GM12878 (cell line): Measurements from ENCODE around the gene ALOXE3. TPM values are rescaled to one million over a fixed set of nuclear protein-coding genes. Genes with fewer than 3 reads are reported as not detected.

Source experiments
- ATAC-seq: fragments of 200-7000 bp; cut with Tn5 transposase; 3 replicates; pipeline ENCODE4 v1.9.1; 2020; ENCODE audit warnings: mild to moderate bottlenecking, moderate library complexity
- BruUV-seq: library from RNA; stranded (reverse); fragments of 400-500 nt; replicated peaks from 2 replicates; lab custom pipeline; 2021; lab: Mats Ljungman, UMichigan
- CTCF ChIA-PET: fragments of 300-600 bp; sonication (Branson Sonifier 250); formaldehyde crosslinking; extraction: SDS; loops from one replicate; lab custom pipeline; 2021; ENCODE audit warnings: inconsistent platforms; lab: Yijun Ruan, JAX
- POLR2A ChIA-PET: fragments of 350-600 bp; formaldehyde crosslinking; extraction: SDS; loops from one replicate; lab custom pipeline; 2021; ENCODE audit warnings: inconsistent platforms; lab: Charles Lee
- RAD21 ChIA-PET: fragments of 300-600 bp; sonication (Branson Sonifier 250); formaldehyde crosslinking; loops from one replicate; lab custom pipeline; 2023; ENCODE audit warnings: antibody characterized with exemption; ENCODE audit not compliant: unreplicated experiment; lab: Charles Lee
- SMC1A ChIA-PET: fragments of 300-600 bp; sonication (Branson Sonifier 250); formaldehyde crosslinking; loops from one replicate; lab custom pipeline; 2023; ENCODE audit not compliant: unreplicated experiment, uncharacterized antibody; lab: Charles Lee
- DNase-seq: peaks from one replicate; pipeline ENCODE4 v3.0.0-alpha.2; 2011; ENCODE audit warnings: low read depth, low spot score
- FAIRE-seq: peaks from 3 replicates; lab custom pipeline; 2011; peaks lifted over from hg19 to GRCh38; lab: Jason Lieb, UNC
- H2AFZ ChIP-seq: 2 replicates; pipeline ENCODE4 v1.6.0; 2011; ENCODE audit warnings: low read depth, low read length, control low read depth; ENCODE audit not compliant: control insufficient read depth
- H3K27ac ChIP-seq: 2 replicates; pipeline ENCODE4 v1.5.1; 2011; ENCODE audit warnings: control low read depth; ENCODE audit not compliant: control insufficient read depth, insufficient read depth
- H3K27me3 ChIP-seq, 2 experiments: replicated peaks in 1 of 2; 2 replicates each; pipeline versions ENCODE4 v1.6.0 to v1.6.1; 2011; ENCODE audit warnings: low read length in 1 of 2; ENCODE audit not compliant: control insufficient read depth in 2 of 2, insufficient read depth in 2 of 2
- H3K36me3 ChIP-seq, 2 experiments: 2 replicates each; pipeline ENCODE4 v1.5.1; 2011; ENCODE audit warnings: low read length in 1 of 2; ENCODE audit not compliant: control insufficient read depth in 2 of 2, insufficient read depth in 2 of 2
- H3K4me1 ChIP-seq: 2 replicates; pipeline ENCODE4 v1.6.1; 2011; ENCODE audit warnings: mild to moderate bottlenecking, low read length, moderate library complexity, mixed read lengths; ENCODE audit not compliant: control insufficient read depth, insufficient read depth
- H3K4me2 ChIP-seq: 2 replicates; pipeline ENCODE4 v1.6.0; 2011; ENCODE audit warnings: control low read depth; ENCODE audit not compliant: control insufficient read depth, insufficient read depth
- H3K4me3 ChIP-seq: fragments of 200-600 bp; sonication (generic); 2 replicates; pipeline ENCODE4 v1.5.1; 2016
- H3K79me2 ChIP-seq: 2 replicates; pipeline ENCODE4 v1.6.0; 2011; ENCODE audit warnings: low read length; ENCODE audit not compliant: control insufficient read depth, insufficient read depth
- H3K9ac ChIP-seq: 2 replicates; pipeline ENCODE4 v1.8.0; 2011; ENCODE audit warnings: low read length, control low read depth, mixed read lengths; ENCODE audit not compliant: control insufficient read depth, insufficient read depth
- H3K9me3 ChIP-seq: replicated peaks from 3 replicates; pipeline ENCODE4 v1.5.1; 2011; ENCODE audit warnings: mild to moderate bottlenecking, low read length; ENCODE audit not compliant: control insufficient read depth, insufficient read depth
- H4K20me1 ChIP-seq: 2 replicates; pipeline ENCODE4 v1.6.0; 2011; ENCODE audit not compliant: control insufficient read depth, insufficient read depth
- CHD4 ChIP-seq: fragments of 200-600 bp; sonication (generic); IDR thresholded peaks from 2 replicates; pipeline ENCODE4 v1.6.1; 2016; ENCODE audit warnings: mild to moderate bottlenecking
- EP300 ChIP-seq, 2 experiments: fragments of 150-350 bp in 1 of 2; IDR thresholded peaks; 2 replicates each; pipeline ENCODE4 v1.6.1; 2011 to 2012; ENCODE audit warnings: low read depth in 2 of 2, low read length in 2 of 2, borderline replicate concordance in 1 of 2, improper control_type of control experiment in 1 of 2, inconsistent platforms in 1 of 2; ENCODE audit not compliant: control insufficient read depth in 1 of 2
- IKZF2 ChIP-seq, 2 experiments: fragments of 450-650 bp; IDR thresholded peaks; 2 replicates each; pipeline ENCODE4 v1.6.1; 2017; ENCODE audit warnings: mild to moderate bottlenecking in 2 of 2, moderate library complexity in 2 of 2
- MEF2A ChIP-seq: IDR thresholded peaks from 2 replicates; pipeline ENCODE4 v1.6.1; 2011; ENCODE audit warnings: low read depth, mild to moderate bottlenecking, low read length, moderate library complexity; ENCODE audit not compliant: insufficient read depth
- SIN3A ChIP-seq: IDR thresholded peaks from 2 replicates; pipeline ENCODE4 v1.6.1; 2012; ENCODE audit warnings: low read depth, low read length, improper control_type of control experiment
- STAT1 ChIP-seq: fragments of 450-650 bp; conservative IDR thresholded peaks from 2 replicates; pipeline ENCODE4 v1.6.1; 2014; ENCODE audit warnings: antibody characterized with exemption, mild to moderate bottlenecking
- ZNF274 ChIP-seq: IDR thresholded peaks from one replicate; pipeline ENCODE4 v1.8.0; 2011; ENCODE audit not compliant: insufficient read length, insufficient read depth
- ZNF622 ChIP-seq: fragments of 450-650 bp; IDR thresholded peaks from 2 replicates; pipeline ENCODE4 v1.6.1; 2017; ENCODE audit warnings: mild to moderate bottlenecking, inconsistent platforms
- WGBS: methylation state at CpG from one replicate; pipeline ENCODE4 v1.1.6; 2016; ENCODE audit warnings: low lambda C conversion rate; ENCODE audit not compliant: insufficient replicate concordance, insufficient coverage; ENCODE audit errors: missing lambda C conversion rate; 5-methylcytosine and 5-hydroxymethylcytosine counted together
- in situ Hi-C: fragments of 300-500 bp; cut with MboI; formaldehyde crosslinking; loops from 9 replicates; pipeline ENCODE4 v1.14.3; 2018; ENCODE audit warnings: mixed read lengths
- intact Hi-C: fragments of 100-400 bp; cut with micrococcal nuclease; formaldehyde crosslinking; loops from one replicate; pipeline ENCODE4 v1.14.2; 2022; ENCODE audit not compliant: unreplicated experiment
- polyA plus RNA-seq, 11 experiments: library from polyadenylated mRNA; depleted of rRNA in 4 of 11; unstranded in 6 of 11; stranded (reverse) in 5 of 11; fragments of >200 nt; fragmentation: Nextera tagmentation in 4 of 11; fragmentation: Illumina TruSeq in 1 of 11; extraction: Ambion mirVana in 4 of 11; extraction: Trizol in 1 of 11; gene quantifications; 1 replicate in 1 of 11; 2 replicates in 10 of 11; pipeline versions ENCODE4 v1.2.1 to v1.2.3, GENCODE V29; 2011 to 2016; ENCODE audit warnings: inconsistent platforms in 2 of 11, missing spikeins in 2 of 11, low read depth in 1 of 11
- total RNA-seq, 4 experiments: library from RNA; depleted of rRNA in 3 of 4; stranded (reverse); fragments of >200 nt in 3 of 4; fragmentation: Illumina TruSeq in 1 of 4; extraction: Trizol in 1 of 4; gene quantifications; 2 replicates each; pipeline versions ENCODE4 v1.2.1 to v1.2.3, GENCODE V29; 2013 to 2021
- TF ChIP-seq, protein P1 (sequence below): IDR thresholded peaks from 2 replicates; pipeline ENCODE4 v1.6.1; 2012; ENCODE audit warnings: low read length, inconsistent platforms
- TF ChIP-seq, protein P2 (sequence below): fragments of 450-650 bp; IDR thresholded peaks from 2 replicates; pipeline ENCODE4 v1.6.1; 2016; ENCODE audit warnings: mild to moderate bottlenecking
- TF ChIP-seq, protein P3 (sequence below): fragments of 450-650 bp; IDR thresholded peaks from 2 replicates; pipeline ENCODE4 v1.6.1; 2017; ENCODE audit warnings: mild to moderate bottlenecking, moderate library complexity

Gene ALOXE3
- total and polyA plus RNA-seq, 10 of the 15 experiments (the other 5 are each of a cell fraction or from before 2014, with no cell fraction given) = 0.04 TPM; not detected in 9

DNA sequence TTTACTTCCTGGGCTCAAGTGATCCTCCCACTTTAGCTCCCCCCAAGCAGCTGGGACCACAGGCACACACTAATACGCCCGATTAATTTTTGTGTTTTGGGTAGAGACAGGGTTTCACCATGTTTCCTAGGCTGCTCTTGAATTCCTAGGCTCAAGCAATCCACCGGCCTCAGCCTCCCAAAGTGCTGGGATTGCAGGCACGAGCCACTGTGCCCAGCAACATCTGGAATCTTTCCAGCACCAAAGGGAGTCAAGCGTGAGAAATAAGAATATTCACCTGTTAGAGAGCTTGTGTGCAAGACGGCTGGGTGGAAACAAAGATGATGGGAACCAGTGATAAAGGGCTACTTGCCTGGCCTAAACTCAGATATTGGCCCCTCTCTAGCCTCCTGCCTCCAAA is 16.6 kb downstream of the ALOXE3 start:
- no peak overlapping the region for H3K4me2 ChIP-seq
- no peaks in the 10 kb centered on the region for H3K79me2 ChIP-seq
- no peak overlapping the region for H3K9ac ChIP-seq
- no peak for ATAC-seq
- no peak overlapping the region for H3K4me3 ChIP-seq
- FAIRE-seq = no peak
- H3K36me3 ChIP-seq = no peaks in the 10 kb centered on the region
- intact Hi-C loops = no loop called here
- H2AFZ ChIP-seq = no peak overlapping the region
- ChIA-PET SMC1A (interaction anchor here (0.6 to 1.8 kb wide), 2 partner anchors 10 to 49 kb away, joined by 3 to 8 read pairs; no protein-coding TSS in a partner anchor), RAD21 (interaction anchor here (1.0 kb wide), 1 partner anchor 11 kb away, joined by 4 read pairs; no protein-coding TSS in a partner anchor), POLR2A (interaction anchor here (1.9 kb wide), 1 partner anchor 11 kb away, joined by 5 read pairs; no protein-coding TSS in a partner anchor), CTCF (interaction anchor here (0.9 to 14.3 kb wide), 7 partner anchors 9 to 42 kb away, joined by 3 to 189 read pairs (median 11); partner anchors contain the start of gene ALOX12B)
- no peaks in the 10 kb centered on the region; the same call in 1 of the 2 replicates for H3K4me1 ChIP-seq
- TF ChIP-seq EP300 (IDR thresholded peaks at IDR 0.05; ENCODE audit: borderline replicate concordance in 1 of 2, control insufficient read depth in 1 of 2, low read depth in 2 of 2, low read length in 2 of 2) (no peak), ZNF622 (no peak), ZNF274 (no peak), SIN3A (no peak), MEF2A (no peak), CHD4 (no peak), STAT1 (no peak), IKZF2 (IDR thresholded peaks at IDR 0.05) (no peak)
- TF ChIP-seq, protein P1, sequence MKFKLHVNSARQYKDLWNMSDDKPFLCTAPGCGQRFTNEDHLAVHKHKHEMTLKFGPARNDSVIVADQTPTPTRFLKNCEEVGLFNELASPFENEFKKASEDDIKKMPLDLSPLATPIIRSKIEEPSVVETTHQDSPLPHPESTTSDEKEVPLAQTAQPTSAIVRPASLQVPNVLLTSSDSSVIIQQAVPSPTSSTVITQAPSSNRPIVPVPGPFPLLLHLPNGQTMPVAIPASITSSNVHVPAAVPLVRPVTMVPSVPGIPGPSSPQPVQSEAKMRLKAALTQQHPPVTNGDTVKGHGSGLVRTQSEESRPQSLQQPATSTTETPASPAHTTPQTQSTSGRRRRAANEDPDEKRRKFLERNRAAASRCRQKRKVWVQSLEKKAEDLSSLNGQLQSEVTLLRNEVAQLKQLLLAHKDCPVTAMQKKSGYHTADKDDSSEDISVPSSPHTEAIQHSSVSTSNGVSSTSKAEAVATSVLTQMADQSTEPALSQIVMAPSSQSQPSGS = no peak
- TF ChIP-seq, protein P2, sequence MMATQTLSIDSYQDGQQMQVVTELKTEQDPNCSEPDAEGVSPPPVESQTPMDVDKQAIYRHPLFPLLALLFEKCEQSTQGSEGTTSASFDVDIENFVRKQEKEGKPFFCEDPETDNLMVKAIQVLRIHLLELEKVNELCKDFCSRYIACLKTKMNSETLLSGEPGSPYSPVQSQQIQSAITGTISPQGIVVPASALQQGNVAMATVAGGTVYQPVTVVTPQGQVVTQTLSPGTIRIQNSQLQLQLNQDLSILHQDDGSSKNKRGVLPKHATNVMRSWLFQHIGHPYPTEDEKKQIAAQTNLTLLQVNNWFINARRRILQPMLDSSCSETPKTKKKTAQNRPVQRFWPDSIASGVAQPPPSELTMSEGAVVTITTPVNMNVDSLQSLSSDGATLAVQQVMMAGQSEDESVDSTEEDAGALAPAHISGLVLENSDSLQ = no peak
- TF ChIP-seq, protein P3, sequence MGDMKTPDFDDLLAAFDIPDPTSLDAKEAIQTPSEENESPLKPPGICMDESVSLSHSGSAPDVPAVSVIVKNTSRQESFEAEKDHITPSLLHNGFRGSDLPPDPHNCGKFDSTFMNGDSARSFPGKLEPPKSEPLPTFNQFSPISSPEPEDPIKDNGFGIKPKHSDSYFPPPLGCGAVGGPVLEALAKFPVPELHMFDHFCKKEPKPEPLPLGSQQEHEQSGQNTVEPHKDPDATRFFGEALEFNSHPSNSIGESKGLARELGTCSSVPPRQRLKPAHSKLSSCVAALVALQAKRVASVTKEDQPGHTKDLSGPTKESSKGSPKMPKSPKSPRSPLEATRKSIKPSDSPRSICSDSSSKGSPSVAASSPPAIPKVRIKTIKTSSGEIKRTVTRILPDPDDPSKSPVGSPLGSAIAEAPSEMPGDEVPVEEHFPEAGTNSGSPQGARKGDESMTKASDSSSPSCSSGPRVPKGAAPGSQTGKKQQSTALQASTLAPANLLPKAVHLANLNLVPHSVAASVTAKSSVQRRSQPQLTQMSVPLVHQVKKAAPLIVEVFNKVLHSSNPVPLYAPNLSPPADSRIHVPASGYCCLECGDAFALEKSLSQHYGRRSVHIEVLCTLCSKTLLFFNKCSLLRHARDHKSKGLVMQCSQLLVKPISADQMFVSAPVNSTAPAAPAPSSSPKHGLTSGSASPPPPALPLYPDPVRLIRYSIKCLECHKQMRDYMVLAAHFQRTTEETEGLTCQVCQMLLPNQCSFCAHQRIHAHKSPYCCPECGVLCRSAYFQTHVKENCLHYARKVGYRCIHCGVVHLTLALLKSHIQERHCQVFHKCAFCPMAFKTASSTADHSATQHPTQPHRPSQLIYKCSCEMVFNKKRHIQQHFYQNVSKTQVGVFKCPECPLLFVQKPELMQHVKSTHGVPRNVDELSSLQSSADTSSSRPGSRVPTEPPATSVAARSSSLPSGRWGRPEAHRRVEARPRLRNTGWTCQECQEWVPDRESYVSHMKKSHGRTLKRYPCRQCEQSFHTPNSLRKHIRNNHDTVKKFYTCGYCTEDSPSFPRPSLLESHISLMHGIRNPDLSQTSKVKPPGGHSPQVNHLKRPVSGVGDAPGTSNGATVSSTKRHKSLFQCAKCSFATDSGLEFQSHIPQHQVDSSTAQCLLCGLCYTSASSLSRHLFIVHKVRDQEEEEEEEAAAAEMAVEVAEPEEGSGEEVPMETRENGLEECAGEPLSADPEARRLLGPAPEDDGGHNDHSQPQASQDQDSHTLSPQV = no peak
- no peak for DNase-seq
- no peaks in the 10 kb centered on the region for H3K9me3 ChIP-seq
- no TSS peak for BruUV-seq
- H3K27me3 ChIP-seq = no peaks in the 10 kb centered on the region; a peak in 1 of 4 replicates
- no peaks in the 10 kb centered on the region for H4K20me1 ChIP-seq
- WGBS = 38% methylated on average over 6 of the region's 6 CpGs
- no peak overlapping the region for H3K27ac ChIP-seq
- in situ Hi-C loops = no loop called here
